Prostate gland (tissue), 2 donors: Measurements from ENCODE around the gene QSER1.

Experiments
- CTCF ChIP-seq, 4 experiments: fragments of 200-600 bp in 2 of 4; fragments of 450-650 bp in 2 of 4; sonication (generic) in 2 of 4; IDR thresholded peaks; 1 replicate in 3 of 4; 2 replicates in 1 of 4; pipeline ENCODE4 v1.5.1; 2016 to 2019; ENCODE audit warnings: antibody characterized with exemption in 4 of 4, mild to moderate bottlenecking in 2 of 4, moderate library complexity in 2 of 4
- POLR2AphosphoS5 ChIP-seq: sonication (generic); formaldehyde crosslinking; IDR thresholded peaks from one replicate; pipeline ENCODE4 v1.6.1; 2017; ENCODE audit warnings: antibody characterized with exemption

DNA sequence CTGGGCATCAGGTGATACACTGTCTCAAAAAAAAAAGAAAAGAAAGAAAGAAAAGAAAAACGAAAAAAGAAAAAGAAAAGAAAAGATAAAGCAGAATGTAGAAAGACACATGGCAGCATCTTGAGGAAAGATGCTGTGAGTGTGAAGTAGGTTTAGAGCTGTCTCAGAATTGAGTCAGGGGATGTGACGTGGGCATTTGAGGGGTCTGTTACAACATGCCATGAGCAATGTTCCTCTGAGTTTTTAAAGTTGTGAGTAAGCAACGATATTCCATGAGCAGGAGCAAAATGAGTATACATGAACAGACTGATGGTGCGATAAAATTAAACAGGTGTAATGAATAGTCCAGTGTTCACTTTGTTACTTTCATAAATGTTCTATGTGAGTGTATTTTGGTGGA lies 11.3 kb upstream of the QSER1 start:
- TF ChIP-seq CTCF (IDR thresholded peaks at IDR 0.05) (no peak), POLR2AphosphoS5 (no peak)
